Endodermal cell (in vitro differentiated cells): ENCODE data around the gene OBP2A. TPM values are rescaled to one million over a fixed set of nuclear protein-coding genes. Genes with fewer than 3 reads are reported as not detected.
A peak's percentile ranks its signal among the peaks of the same experiment; 100 is the strongest.
"Not testable (repeated sequence)": the region's sequence is repeated elsewhere in the genome, so short reads cannot be mapped to it uniquely, and the experiment has no call there.

Experiments
- DNase-seq: peaks from one replicate; pipeline ENCODE4 v3.0.0-alpha.2; 2017
- H3K27ac ChIP-seq: 2 replicates; pipeline ENCODE4 v1.5.1; 2013; ENCODE audit warnings: mild to moderate bottlenecking, low read depth, low read length, moderate library complexity
- H3K27me3 ChIP-seq: 2 replicates; pipeline ENCODE4 v1.6.1; 2013; ENCODE audit warnings: mild to moderate bottlenecking, low read length, moderate library complexity; ENCODE audit not compliant: insufficient read depth, control insufficient read depth, poor library complexity, severe bottlenecking
- H3K36me3 ChIP-seq: 2 replicates; pipeline ENCODE4 v1.7.0; 2013; ENCODE audit warnings: mild to moderate bottlenecking, low read length, moderate library complexity; ENCODE audit not compliant: control insufficient read depth, insufficient read depth
- H3K4me1 ChIP-seq: one replicate; pipeline ENCODE4 v1.7.0; 2013; ENCODE audit warnings: low read length; ENCODE audit not compliant: control insufficient read depth, insufficient read depth
- H3K4me3 ChIP-seq: 2 replicates; pipeline ENCODE4 v1.5.1; 2013; ENCODE audit warnings: mild to moderate bottlenecking, low read length, moderate library complexity
- H3K9ac ChIP-seq: 2 replicates; pipeline ENCODE4 v1.6.1; 2013; ENCODE audit warnings: mild to moderate bottlenecking, low read length, moderate library complexity; ENCODE audit not compliant: poor library complexity, severe bottlenecking; ENCODE audit errors: extremely low read depth
- H3K9me3 ChIP-seq: 2 replicates; pipeline ENCODE4 v1.6.1; 2013; ENCODE audit warnings: mild to moderate bottlenecking, low read length, moderate library complexity; ENCODE audit not compliant: control insufficient read depth
- H3K27ac Mint-ChIP-seq: 2 replicates; pipeline ENCODE4 v1.8.0; 2020; ENCODE audit warnings: mixed read lengths
- H3K27me3 Mint-ChIP-seq: 2 replicates; pipeline ENCODE4 v1.8.0; 2021; ENCODE audit warnings: mild to moderate bottlenecking, mixed read lengths; ENCODE audit not compliant: insufficient read depth
- H3K36me3 Mint-ChIP-seq: 2 replicates; pipeline ENCODE4 v1.8.0; 2020; ENCODE audit warnings: low read depth, mixed read lengths
- H3K4me1 Mint-ChIP-seq: 2 replicates; pipeline ENCODE4 v1.8.0; 2020; ENCODE audit warnings: mixed read lengths
- H3K4me3 Mint-ChIP-seq: 2 replicates; pipeline ENCODE4 v1.8.0; 2020; ENCODE audit warnings: mild to moderate bottlenecking, moderate library complexity, mixed read lengths
- H3K9me3 Mint-ChIP-seq: 2 replicates; pipeline ENCODE4 v1.8.0; 2020; ENCODE audit warnings: mild to moderate bottlenecking, mixed read lengths
- CTCF ChIP-seq: fragments of 200-600 bp; sonication (generic); conservative IDR thresholded peaks from 2 replicates; pipeline ENCODE4 v1.5.0; 2021; ENCODE audit warnings: antibody characterized with exemption, mild to moderate bottlenecking
- WGBS, 2 experiments: methylation state at CpG; one replicate each; pipeline versions ENCODE4 v1.1.5 to v1.1.7; 2013; ENCODE audit warnings: missing lambda C conversion rate in 2 of 2, mixed read lengths in 1 of 2; ENCODE audit not compliant: insufficient coverage in 1 of 2, insufficient read length in 1 of 2; 5-methylcytosine and 5-hydroxymethylcytosine counted together
- long read RNA-seq, 4 experiments: library from polyadenylated mRNA in 2 of 4; library from RNA in 1 of 4; library from capped mRNA in 1 of 4; stranded (forward) in 3 of 4; unstranded in 1 of 4; transcript quantifications; one replicate each; pipeline ENCODE4 v2.0.0, GENCODE V29; 2020 to 2021; ENCODE audit warnings: inconsistent platforms in 1 of 4
- polyA plus RNA-seq, 2 experiments: library from polyadenylated mRNA; stranded (reverse); fragments of 50-300 nt; gene quantifications; one replicate each; pipeline ENCODE4 v1.2.3, GENCODE V29; 2013
- total RNA-seq, 2 donors: library from RNA; stranded (reverse); fragmentation: NEBNext Ultra II Directional in 1 of 2; extraction: Animal tissue kit (Norgen Biotek cat#: 25700) in 1 of 2; gene quantifications; 2 replicates in 1 of 2; 3 replicates in 1 of 2; pipeline ENCODE4 v1.2.1, GENCODE V29; 2021

The OBP2A gene, protein sequence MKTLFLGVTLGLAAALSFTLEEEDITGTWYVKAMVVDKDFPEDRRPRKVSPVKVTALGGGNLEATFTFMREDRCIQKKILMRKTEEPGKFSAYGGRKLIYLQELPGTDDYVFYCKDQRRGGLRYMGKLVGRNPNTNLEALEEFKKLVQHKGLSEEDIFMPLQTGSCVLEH
- total RNA-seq = not detected
- polyA plus RNA-seq (2013, experiment 1 of 2) = not detected
- not detected for polyA plus RNA-seq (2013, experiment 2 of 2)
- long read RNA-seq, experiment 1 = 0 reads
- long read RNA-seq, experiment 2 = 0 reads
- long read RNA-seq, experiment 3 = 0 reads
- long read RNA-seq, experiment 4 = 0 reads

GRCh38 chr9:135545646-135546176 is at the start of gene OBP2A:
TSS of gene OBP2A (plus strand) at chr9:135546126. CDS start at chr9:135546181, 55 bp downstream.
- H3K27me3 Mint-ChIP-seq, H3K27ac ChIP-seq, H3K4me3 ChIP-seq, H3K4me1 Mint-ChIP-seq, H3K9me3 Mint-ChIP-seq, H3K4me1 ChIP-seq, H3K27ac Mint-ChIP-seq, H3K36me3 ChIP-seq, DNase-seq, H3K27me3 ChIP-seq, H3K36me3 Mint-ChIP-seq, H3K4me3 Mint-ChIP-seq, H3K9me3 ChIP-seq, H3K9ac ChIP-seq: not testable (repeated sequence)
- WGBS, 2 experiments = 85 to 91% methylated on average over 7 to 12 of the region's 19 CpGs

DNA sequence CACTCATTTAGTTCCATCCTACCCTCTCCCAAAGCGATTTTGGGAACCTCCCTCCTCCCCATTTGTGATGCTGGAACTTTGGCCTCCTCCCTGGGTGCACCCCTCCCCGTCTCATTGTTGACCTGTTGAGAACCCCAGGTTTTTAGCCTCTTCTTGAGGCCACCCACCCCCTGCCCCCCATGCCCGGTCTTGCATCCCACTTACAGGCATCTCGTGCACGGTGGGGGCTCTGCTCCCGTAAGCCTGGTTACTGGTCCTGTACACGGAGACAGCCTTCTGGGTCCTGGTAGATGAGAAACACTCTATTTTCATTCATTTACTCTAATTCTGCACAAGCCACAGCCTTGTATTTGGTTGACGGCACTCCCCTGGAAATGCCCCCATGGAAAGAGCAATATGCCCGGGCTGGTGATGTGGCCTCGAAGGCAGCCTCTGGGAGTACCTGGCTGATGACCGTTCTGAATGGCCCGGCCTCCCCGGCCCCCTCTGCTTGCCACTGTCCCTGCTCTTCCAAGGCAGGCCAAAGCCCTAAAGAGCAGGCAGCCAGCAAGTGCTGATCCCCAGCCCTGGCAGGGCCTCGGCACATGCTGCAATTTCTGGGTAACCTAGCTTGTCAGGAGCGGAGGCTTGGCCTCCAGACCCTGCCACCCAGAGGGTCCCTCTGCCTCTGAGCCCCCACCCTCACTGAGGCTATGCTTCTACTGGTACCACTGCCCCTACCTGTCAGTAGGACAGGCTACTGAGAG is 47.4 kb upstream of the OBP2A start:
- H3K27me3 ChIP-seq = no peaks in the 10 kb centered on the region
- peak overlapping the region; percentile 84 for H3K4me3 ChIP-seq
- WGBS, 2 experiments = 92 to 93% methylated on average over 13 to 15 of the region's 15 CpGs
- Mint-ChIP-seq H3K4me1 (peaks cover 8% of the 10 kb centered on the region), H3K27ac (no peak overlapping the region), H3K4me3 (peak overlapping the region; percentile 83), H3K9me3 (no peaks in the 10 kb centered on the region), H3K27me3 (peaks cover 7% of the 10 kb centered on the region), H3K36me3 (peaks cover 16% of the 10 kb centered on the region)
- peaks cover 7% of the 10 kb centered on the region for H3K4me1 ChIP-seq
- H3K36me3 ChIP-seq = peaks cover 19% of the 10 kb centered on the region
- no peak for TF ChIP-seq CTCF
- H3K27ac ChIP-seq = no peak overlapping the region
- H3K9me3 ChIP-seq = no peaks in the 10 kb centered on the region
- DNase-seq = no peak
- H3K9ac ChIP-seq = no peak overlapping the region

- peak overlapping the region; percentile 52 for H3K27ac Mint-ChIP-seq
- no peak for TF ChIP-seq CTCF
These were observed 46.4 kb upstream of the OBP2A start for GRCh38 chr9:135499326-135500070.

More at GRCh38 chr9:135499326-135500070, 46.4 kb upstream of the OBP2A start:
- H3K27me3 Mint-ChIP-seq = peaks cover 7% of the 10 kb centered on the region
- Histone ChIP-seq H3K4me3 (peak overlapping the region; percentile 84), H3K9ac (peak overlapping the region; percentile 4), H3K9me3 (no peaks in the 10 kb centered on the region), H3K27me3 (no peaks in the 10 kb centered on the region), H3K4me1 (peaks cover 7% of the 10 kb centered on the region), H3K27ac (no peak overlapping the region), H3K36me3 (peaks cover 28% of the 10 kb centered on the region)
- DNase-seq = peak; percentile 96
- peaks cover 20% of the 10 kb centered on the region for H3K36me3 Mint-ChIP-seq
- 1 to 3% methylated on average over 35 to 58 of the region's 58 CpGs for WGBS, 2 experiments
- H3K9me3 Mint-ChIP-seq = no peaks in the 10 kb centered on the region
- H3K4me1 Mint-ChIP-seq = peaks cover 8% of the 10 kb centered on the region
- peak overlapping the region; percentile 83 for H3K4me3 Mint-ChIP-seq
